ENCODE measurements around the gene SIK3. TPM values are rescaled to one million over a fixed set of nuclear protein-coding genes. Genes with fewer than 3 reads are reported as not detected.
"Not testable (repeated sequence)": the region's sequence is repeated elsewhere in the genome, so short reads cannot be mapped to it uniquely, and the experiment has no call there.

The SIK3 gene
- total RNA-seq, 1 experiment from 2014 or later = 11.0 TPM

- no peak for DNase-seq (ENCODE audit: low read depth)
These were observed 257.9 kb downstream of the SIK3 start for GRCh38 chr11:116840224-116840745.

GRCh38 chr11:116838321-116839084 lies 259.7 kb downstream of the SIK3 start:
- DNase-seq (ENCODE audit: low read depth) = no peak

- DNase-seq (ENCODE audit: low read depth) = no peak
These were observed 260.8 kb downstream of the SIK3 start, which contains the start of gene APOA1 for GRCh38 chr11:116837231-116838091. APOA1 (minus strand) TSS chr11:116837622; CDS start chr11:116837387, 235 bp downstream.

GRCh38 chr11:116836632-116836991 lies 261.6 kb downstream of the SIK3 start:
- no peak for DNase-seq (ENCODE audit: low read depth)

GRCh38 chr11:116835791-116836631 lies 262.2 kb downstream of the SIK3 start:
- peak; percentile 94 for DNase-seq (ENCODE audit: low read depth)

GRCh38 chr11:116835042-116835772 lies 263.0 kb downstream of the SIK3 start:
- no peak for DNase-seq (ENCODE audit: low read depth)

- not testable (repeated sequence) for DNase-seq (ENCODE audit: low read depth)
These were observed 263.6 kb downstream of the SIK3 start for GRCh38 chr11:116834535-116835041.

GRCh38 chr11:116833816-116834534 lies 264.3 kb downstream of the SIK3 start:
- DNase-seq (ENCODE audit: low read depth) = no peak

- DNase-seq (ENCODE audit: low read depth) = no peak
These were observed 264.8 kb downstream of the SIK3 start for GRCh38 chr11:116833491-116833815.

- no peak for DNase-seq (ENCODE audit: low read depth)
These were observed 265.6 kb downstream of the SIK3 start for GRCh38 chr11:116832350-116833290.

GRCh38 chr11:116831790-116832349 lies 266.4 kb downstream of the SIK3 start:
- no peak for DNase-seq (ENCODE audit: low read depth)

GRCh38 chr11:116830184-116830912 lies 267.9 kb downstream of the SIK3 start:
- DNase-seq (ENCODE audit: low read depth) = no peak

- DNase-seq (ENCODE audit: low read depth) = peak; percentile 19
These were observed 268.6 kb downstream of the SIK3 start, which contains the start of gene APOC3 for GRCh38 chr11:116829525-116830183. APOC3 (plus strand) TSS chr11:116829907; CDS start chr11:116830583, 676 bp downstream.

- no peak for DNase-seq (ENCODE audit: low read depth)
These were observed 269.4 kb downstream of the SIK3 start for GRCh38 chr11:116828632-116829524.

- DNase-seq (ENCODE audit: low read depth) = no peak
These were observed 270.8 kb downstream of the SIK3 start for GRCh38 chr11:116827461-116827860.

GRCh38 chr11:116826751-116827431 lies 271.3 kb downstream of the SIK3 start:
- no peak for DNase-seq (ENCODE audit: low read depth)
